Caco-2 (cell line): Measurements from ENCODE around the gene LRRC27. TPM values are rescaled to one million over a fixed set of nuclear protein-coding genes. Genes with fewer than 3 reads are reported as not detected.

Experiments
- BruUV-seq: library from RNA; stranded (reverse); fragments of 400-500 nt; replicated peaks from 2 replicates; lab custom pipeline; 2021; lab: Mats Ljungman, UMichigan
- CTCF ChIA-PET: fragments of 300-600 bp; sonication (Branson Sonifier 250); formaldehyde crosslinking; loops from one replicate; lab custom pipeline; 2022; ENCODE audit warnings: antibody characterized with exemption; lab: Charles Lee
- POLR2A ChIA-PET: fragments of 300-600 bp; sonication (Branson Sonifier 250); formaldehyde crosslinking; loops from one replicate; lab custom pipeline; 2022; ENCODE audit warnings: antibody characterized with exemption; lab: Charles Lee
- DNase-seq, 2 experiments: peaks; one replicate each; pipeline versions ENCODE4 v3.0.0 to v3.0.0-alpha.2; 2020 to 2022
- H3K27me3 ChIP-seq: replicated peaks from 2 replicates; pipeline ENCODE4 v1.6.0; 2011; ENCODE audit warnings: low read length; ENCODE audit not compliant: control insufficient read depth, insufficient read depth
- H3K36me3 ChIP-seq: 2 replicates; pipeline ENCODE4 v1.5.1; 2011; ENCODE audit warnings: low read length; ENCODE audit not compliant: control insufficient read depth, insufficient read depth
- H3K4me1 ChIP-seq: fragments of 250-450 bp; sonication (Bioruptor Pico); 2 replicates; pipeline ENCODE4 v1.5.1; 2020; ENCODE audit warnings: mild to moderate bottlenecking
- H3K4me3 ChIP-seq: 2 replicates; pipeline ENCODE4 v1.5.1; 2011; ENCODE audit warnings: low read depth, mild to moderate bottlenecking, control low read depth, low read length
- H3K9me3 ChIP-seq: fragments of 250-450 bp; sonication (Bioruptor Pico); 2 replicates; pipeline ENCODE4 v1.5.1; 2020; ENCODE audit warnings: mild to moderate bottlenecking, moderate library complexity
- H3K27ac Mint-ChIP-seq: one replicate; pipeline ENCODE4 v1.8.0; 2022; ENCODE audit warnings: mixed read lengths; ENCODE audit not compliant: unreplicated experiment
- H3K27me3 Mint-ChIP-seq: one replicate; pipeline ENCODE4 v1.8.0; 2022; ENCODE audit warnings: mixed read lengths; ENCODE audit not compliant: insufficient read depth, unreplicated experiment
- H3K36me3 Mint-ChIP-seq: one replicate; pipeline ENCODE4 v1.8.0; 2022; ENCODE audit warnings: mild to moderate bottlenecking, mixed read lengths; ENCODE audit not compliant: insufficient read depth, unreplicated experiment
- H3K4me1 Mint-ChIP-seq: one replicate; pipeline ENCODE4 v1.8.0; 2022; ENCODE audit warnings: low read depth, mixed read lengths; ENCODE audit not compliant: unreplicated experiment
- H3K4me3 Mint-ChIP-seq: one replicate; pipeline ENCODE4 v1.8.0; 2022; ENCODE audit warnings: mild to moderate bottlenecking, moderate library complexity, mixed read lengths; ENCODE audit not compliant: unreplicated experiment
- H3K9me3 Mint-ChIP-seq: one replicate; pipeline ENCODE4 v1.8.0; 2022; ENCODE audit warnings: mixed read lengths; ENCODE audit not compliant: unreplicated experiment
- intact Hi-C: fragments of 100-400 bp; cut with micrococcal nuclease; formaldehyde crosslinking; loops from one replicate; pipeline ENCODE4 v1.10.0; 2022; ENCODE audit not compliant: unreplicated experiment
- total RNA-seq: library from RNA; stranded (reverse); gene quantifications from 2 replicates; pipeline ENCODE4 v1.2.3, GENCODE V29; 2022
- TF ChIP-seq, protein P1 (sequence below), 2 experiments: fragments of 200-600 bp in 1 of 2; IDR thresholded peaks; 1 replicate in 1 of 2; 2 replicates in 1 of 2; pipeline versions ENCODE4 v1.5.1 to v1.8.0; 2011 to 2022; ENCODE audit warnings: antibody characterized with exemption in 1 of 2, control low read depth in 1 of 2, inconsistent platforms in 1 of 2, low read depth in 1 of 2, low read length in 1 of 2, mild to moderate bottlenecking in 1 of 2, moderate library complexity in 1 of 2; ENCODE audit not compliant: insufficient read depth in 1 of 2, severe bottlenecking in 1 of 2, unreplicated experiment in 1 of 2

LRRC27 gene
- total RNA-seq, 1 experiment from 2014 or later: 11.7 TPM

DNA sequence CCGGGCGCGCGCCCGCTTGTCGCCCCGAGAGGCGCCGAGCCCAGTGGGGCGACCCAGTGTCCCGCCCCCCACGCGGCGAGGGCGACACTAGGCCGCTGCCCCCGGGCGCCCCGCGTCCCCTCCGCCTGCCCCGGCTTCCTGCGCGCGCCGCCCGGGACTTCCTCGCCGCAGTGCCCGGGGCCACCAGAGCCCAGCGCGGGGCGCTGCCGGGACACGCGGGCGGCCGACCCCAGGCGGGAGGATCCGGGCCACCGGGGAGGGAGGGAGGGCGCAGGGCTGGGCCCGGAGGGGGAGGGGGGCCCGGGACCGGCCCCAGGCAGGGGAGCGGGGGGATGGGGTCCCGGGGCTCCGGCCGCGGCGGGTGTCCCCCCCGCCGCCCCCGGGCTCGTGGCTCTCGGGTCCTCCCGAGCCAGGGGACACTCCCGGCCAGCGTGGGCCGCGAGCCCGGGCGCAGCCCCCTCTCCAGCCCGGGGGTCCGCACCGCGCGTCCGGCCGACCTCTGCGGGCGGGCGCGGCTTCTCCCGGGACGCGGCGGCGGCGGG lies 64.6 kb downstream of the LRRC27 start:
- Histone ChIP-seq H3K36me3 (peaks cover 5% of the 10 kb centered on the region; the same call in 1 of the 2 replicates), H3K27me3 (no peaks in the 10 kb centered on the region), H3K9me3 (no peaks in the 10 kb centered on the region), H3K4me1 (peaks cover 20% of the 10 kb centered on the region), H3K4me3 (peak overlapping the region; percentile 59)
- POLR2A ChIA-PET: no interaction called here
- no TSS peak for BruUV-seq
- CTCF ChIA-PET: no interaction called here
- H3K4me1 Mint-ChIP-seq: no peaks in the 10 kb centered on the region
- intact Hi-C loops: loop anchor here (2.0 kb wide), 1 partner anchor 56 kb away; no protein-coding TSS in a partner anchor
- H3K36me3 Mint-ChIP-seq: peaks cover 6% of the 10 kb centered on the region
- H3K4me3 Mint-ChIP-seq: peak overlapping the region; percentile 56
- no peak overlapping the region for H3K27ac Mint-ChIP-seq
- no peaks in the 10 kb centered on the region for H3K27me3 Mint-ChIP-seq
- DNase-seq: peak; percentile 63 to 85
- TF ChIP-seq, protein P1, sequence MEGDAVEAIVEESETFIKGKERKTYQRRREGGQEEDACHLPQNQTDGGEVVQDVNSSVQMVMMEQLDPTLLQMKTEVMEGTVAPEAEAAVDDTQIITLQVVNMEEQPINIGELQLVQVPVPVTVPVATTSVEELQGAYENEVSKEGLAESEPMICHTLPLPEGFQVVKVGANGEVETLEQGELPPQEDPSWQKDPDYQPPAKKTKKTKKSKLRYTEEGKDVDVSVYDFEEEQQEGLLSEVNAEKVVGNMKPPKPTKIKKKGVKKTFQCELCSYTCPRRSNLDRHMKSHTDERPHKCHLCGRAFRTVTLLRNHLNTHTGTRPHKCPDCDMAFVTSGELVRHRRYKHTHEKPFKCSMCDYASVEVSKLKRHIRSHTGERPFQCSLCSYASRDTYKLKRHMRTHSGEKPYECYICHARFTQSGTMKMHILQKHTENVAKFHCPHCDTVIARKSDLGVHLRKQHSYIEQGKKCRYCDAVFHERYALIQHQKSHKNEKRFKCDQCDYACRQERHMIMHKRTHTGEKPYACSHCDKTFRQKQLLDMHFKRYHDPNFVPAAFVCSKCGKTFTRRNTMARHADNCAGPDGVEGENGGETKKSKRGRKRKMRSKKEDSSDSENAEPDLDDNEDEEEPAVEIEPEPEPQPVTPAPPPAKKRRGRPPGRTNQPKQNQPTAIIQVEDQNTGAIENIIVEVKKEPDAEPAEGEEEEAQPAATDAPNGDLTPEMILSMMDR (IDR thresholded peaks at IDR 0.05; ENCODE audit: insufficient read depth in 1 of 2, low read depth in 1 of 2, low read length in 1 of 2, severe bottlenecking in 1 of 2, unreplicated experiment in 1 of 2): peak; percentile 3 to 13
- peaks cover 13% of the 10 kb centered on the region for H3K9me3 Mint-ChIP-seq

GRCh38 chr10:132397036-132397541 lies 65.1 kb downstream of the LRRC27 start, which contains the start of gene PWWP2B:
PWWP2B (plus strand) TSS chr10:132397200; CDS start chr10:132397227, 27 bp downstream.
- intact Hi-C loops: loop anchor here (2.0 kb wide), 1 partner anchor 56 kb away; no protein-coding TSS in a partner anchor
- CTCF ChIA-PET: interaction anchor here (0.9 kb wide), 1 partner anchor 50 kb away, joined by 4 read pairs; no protein-coding TSS in a partner anchor
- POLR2A ChIA-PET: interaction anchor here (0.7 kb wide), 1 partner anchor 11 kb away, joined by 4 read pairs; no protein-coding TSS in a partner anchor

More at GRCh38 chr10:132397036-132397541, 65.1 kb downstream of the LRRC27 start, which contains the start of gene PWWP2B:
- peak in 1 of 2 experiments; percentile 69 for DNase-seq
- Mint-ChIP-seq H3K4me3 (peak within 1 kb of the TSS; percentile 86), H3K27me3 (no peaks in the 10 kb centered on the region), H3K4me1 (no peaks in the 10 kb centered on the region), H3K36me3 (peaks cover 6% of the 10 kb centered on the region), H3K9me3 (peaks cover 8% of the 10 kb centered on the region), H3K27ac (peak within 1 kb of the TSS; percentile 78)
- Histone ChIP-seq H3K36me3 (peaks cover 5% of the 10 kb centered on the region; the same call in 1 of the 2 replicates), H3K4me1 (peaks cover 20% of the 10 kb centered on the region), H3K9me3 (no peaks in the 10 kb centered on the region), H3K4me3 (peak within 1 kb of the TSS; percentile 63), H3K27me3 (no peaks in the 10 kb centered on the region)
- no TSS peak for BruUV-seq
- TF ChIP-seq, protein P1 (IDR thresholded peaks at IDR 0.05; ENCODE audit: insufficient read depth in 1 of 2, low read depth in 1 of 2, low read length in 1 of 2, severe bottlenecking in 1 of 2, unreplicated experiment in 1 of 2): no peak
